ENCODE data around the gene ADTRP.
"Not testable (repeated sequence)": the region's sequence is repeated elsewhere in the genome, so short reads cannot be mapped to it uniquely, and the experiment has no call there.

The ADTRP gene

GRCh38 chr6:11688425-11688709, 90.2 kb downstream of the ADTRP start:
- no peak for DNase-seq

GRCh38 chr6:11685481-11686093, 93.0 kb downstream of the ADTRP start:
- DNase-seq, result no peak

GRCh38 chr6:11684901-11685480, 93.6 kb downstream of the ADTRP start:
- no peak for DNase-seq

- DNase-seq, result peak; percentile 48
These were observed 94.7 kb downstream of the ADTRP start for GRCh38 chr6:11683871-11684270.

GRCh38 chr6:11682561-11682975, 96.0 kb downstream of the ADTRP start:
- peak; percentile 18 for DNase-seq

GRCh38 chr6:11681770-11682169, 96.8 kb downstream of the ADTRP start:
- no peak for DNase-seq

GRCh38 chr6:11681357-11681756, 97.2 kb downstream of the ADTRP start:
- DNase-seq, result no peak

GRCh38 chr6:11680479-11680878, 98.1 kb downstream of the ADTRP start:
- DNase-seq, result not testable (repeated sequence)

GRCh38 chr6:11679099-11679498, 99.5 kb downstream of the ADTRP start:
- no peak for DNase-seq

- DNase-seq, result peak; percentile 62
These were observed 103.0 kb downstream of the ADTRP start for GRCh38 chr6:11675601-11676000.

GRCh38 chr6:11672669-11673068, 105.9 kb downstream of the ADTRP start:
- DNase-seq, result no peak

- DNase-seq, result no peak
These were observed 106.3 kb downstream of the ADTRP start for GRCh38 chr6:11672256-11672655.

- DNase-seq, result no peak
These were observed 108.9 kb downstream of the ADTRP start for GRCh38 chr6:11669696-11670095.

GRCh38 chr6:11668455-11668854, 110.1 kb downstream of the ADTRP start:
- DNase-seq, result no peak

GRCh38 chr6:11667876-11668275, 110.7 kb downstream of the ADTRP start:
- no peak for DNase-seq

- peak; percentile 11 for DNase-seq
These were observed 112.8 kb downstream of the ADTRP start for GRCh38 chr6:11665604-11666326.

All from MV-4-11 (cell line).